GM23248 (cell line): Measurements from ENCODE around the gene ANKRD26.

Experiments used
- EZH2 ChIP-seq: fragments of 200-600 bp; sonication (generic); IDR thresholded peaks from 2 replicates; pipeline ENCODE4 v1.6.1; 2018; ENCODE audit warnings: antibody characterized with exemption, mild to moderate bottlenecking; ENCODE audit not compliant: insufficient read depth, poor library complexity, severe bottlenecking
- EZH2phosphoT487 ChIP-seq: fragments of 200-600 bp; sonication (generic); IDR thresholded peaks from 2 replicates; pipeline ENCODE4 v1.6.1; 2018; ENCODE audit warnings: antibody characterized with exemption, moderate library complexity, mild to moderate bottlenecking, low read depth; ENCODE audit not compliant: insufficient read depth

- TF ChIP-seq EZH2 (no peak), EZH2phosphoT487 (no peak)
These were observed 586 bp upstream of the ANKRD26 start for GRCh38 chr10:27100813-27101347.
